Measurements from ENCODE around the gene NLRP3.

DNA sequence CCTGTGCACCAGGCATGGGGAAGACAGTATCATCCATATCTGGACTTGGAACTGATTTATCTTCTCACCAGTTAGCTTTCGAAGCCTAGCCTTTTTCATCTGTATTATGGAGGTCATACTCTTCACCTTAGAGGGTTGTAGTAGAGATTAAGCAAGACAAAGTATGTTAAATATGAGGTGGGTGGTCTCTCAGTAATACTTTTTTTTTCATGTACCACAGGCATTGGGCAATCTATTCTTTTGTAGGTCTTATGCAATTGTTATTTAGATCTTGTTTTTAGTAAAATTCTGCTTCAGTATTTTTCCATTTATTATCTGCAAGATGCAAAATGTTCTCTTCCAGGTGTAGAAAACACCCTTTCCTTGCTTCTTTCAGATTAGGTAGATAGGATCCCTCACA, 77.1 kb downstream of the NLRP3 start:
- no peak for TF ChIP-seq ZBTB11 (tag by site-specific recombination; conservative IDR thresholded peaks at IDR 0.05; ENCODE audit: low read depth)
- TF ChIP-seq, protein P1, sequence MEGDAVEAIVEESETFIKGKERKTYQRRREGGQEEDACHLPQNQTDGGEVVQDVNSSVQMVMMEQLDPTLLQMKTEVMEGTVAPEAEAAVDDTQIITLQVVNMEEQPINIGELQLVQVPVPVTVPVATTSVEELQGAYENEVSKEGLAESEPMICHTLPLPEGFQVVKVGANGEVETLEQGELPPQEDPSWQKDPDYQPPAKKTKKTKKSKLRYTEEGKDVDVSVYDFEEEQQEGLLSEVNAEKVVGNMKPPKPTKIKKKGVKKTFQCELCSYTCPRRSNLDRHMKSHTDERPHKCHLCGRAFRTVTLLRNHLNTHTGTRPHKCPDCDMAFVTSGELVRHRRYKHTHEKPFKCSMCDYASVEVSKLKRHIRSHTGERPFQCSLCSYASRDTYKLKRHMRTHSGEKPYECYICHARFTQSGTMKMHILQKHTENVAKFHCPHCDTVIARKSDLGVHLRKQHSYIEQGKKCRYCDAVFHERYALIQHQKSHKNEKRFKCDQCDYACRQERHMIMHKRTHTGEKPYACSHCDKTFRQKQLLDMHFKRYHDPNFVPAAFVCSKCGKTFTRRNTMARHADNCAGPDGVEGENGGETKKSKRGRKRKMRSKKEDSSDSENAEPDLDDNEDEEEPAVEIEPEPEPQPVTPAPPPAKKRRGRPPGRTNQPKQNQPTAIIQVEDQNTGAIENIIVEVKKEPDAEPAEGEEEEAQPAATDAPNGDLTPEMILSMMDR (tag by site-specific recombination; IDR thresholded peaks at IDR 0.05): no peak
- TF ChIP-seq YY1 (tag by site-specific recombination; IDR thresholded peaks at IDR 0.05): no peak
- TF ChIP-seq KLF7 (tag by site-specific recombination; IDR thresholded peaks at IDR 0.05; ENCODE audit: borderline replicate concordance): no peak

Measured in HEK293 (cell line).